Right renal pelvis (tissue), 4 donors: Measurements from ENCODE around the gene COPS9. TPM values are rescaled to one million over a fixed set of nuclear protein-coding genes. Genes with fewer than 3 reads are reported as not detected.

Experiments used
- DNase-seq, 4 donors: peaks; one replicate each; pipeline ENCODE4 v3.0.0-alpha.2; 2013; ENCODE audit warnings: low read depth in 4 of 4, low spot score in 3 of 4, missing footprints in 1 of 4
- polyA plus RNA-seq, 4 donors: library from polyadenylated mRNA; unstranded; fragments of 120-200 nt; gene quantifications; one replicate each; pipeline ENCODE4 v1.2.1, GENCODE V29; 2013; ENCODE audit not compliant: insufficient read length in 4 of 4

Gene COPS9
- polyA plus RNA-seq, 4 donors: 69.2 to 105 (median 78.3) TPM

- no peak for DNase-seq
Observed at GRCh38 chr2:240123821-240124650, 12.1 kb downstream of the COPS9 start.

GRCh38 chr2:240121675-240122074 is 14.4 kb downstream of the COPS9 start:
- DNase-seq: no peak

- DNase-seq: no peak
Observed at GRCh38 chr2:240121190-240121589, 14.9 kb downstream of the COPS9 start.

- DNase-seq: no peak
Observed at GRCh38 chr2:240114233-240114632, 21.9 kb downstream of the COPS9 start.

GRCh38 chr2:240112914-240113690 is 23.0 kb downstream of the COPS9 start:
- DNase-seq: no peak

GRCh38 chr2:240111253-240111652 is 24.9 kb downstream of the COPS9 start:
- DNase-seq: peak; percentile 45 to 73 (median 63)

- DNase-seq: no peak
Observed at GRCh38 chr2:240109386-240109785, 26.7 kb downstream of the COPS9 start.

- DNase-seq: no peak
Observed at GRCh38 chr2:240107477-240107796, 28.7 kb downstream of the COPS9 start.

- DNase-seq: no peak
Observed at GRCh38 chr2:240106765-240107476, 29.2 kb downstream of the COPS9 start.

- DNase-seq: no peak
Observed at GRCh38 chr2:240105982-240106381, 30.1 kb downstream of the COPS9 start.

- DNase-seq: no peak
Observed at GRCh38 chr2:240103136-240103535, 33.0 kb downstream of the COPS9 start.

- DNase-seq: no peak
Observed at GRCh38 chr2:240098349-240098748, 37.8 kb downstream of the COPS9 start.

GRCh38 chr2:240095556-240096523 is 40.3 kb downstream of the COPS9 start:
- DNase-seq: no peak

GRCh38 chr2:240089306-240089705 is 46.8 kb downstream of the COPS9 start:
- DNase-seq: no peak

GRCh38 chr2:240086563-240086962 is 49.5 kb downstream of the COPS9 start:
- no peak for DNase-seq

Other genes starting within 250 kb of the COPS9 start
- 100 to 1,000 TPM in 3 of 4 donors, 10 to 100 TPM in 1; 95.9 to 135 (median 130) TPM for gene NDUFA10, start 111.0 kb downstream of the COPS9 start, polyA plus RNA-seq
- gene OR6B2, start 105.9 kb downstream of the COPS9 start, polyA plus RNA-seq: not detected
- not detected for gene OR6B3, start 82.8 kb downstream of the COPS9 start, polyA plus RNA-seq
- gene OTOS, start 4.4 kb upstream of the COPS9 start, polyA plus RNA-seq: under 1 TPM in 2 of 4 donors, not detected in 2; 0.31 to 0.34 TPM